Subcutaneous adipose tissue (tissue), 4 donors: Measurements from ENCODE around the gene LILRB3. TPM values are rescaled to one million over a fixed set of nuclear protein-coding genes. Genes with fewer than 3 reads are reported as not detected.
"Not testable (repeated sequence)": the region's sequence is repeated elsewhere in the genome, so short reads cannot be mapped to it uniquely, and the experiment has no call there.

Experiments used
- CTCF ChIP-seq: fragments of 450-650 bp; IDR thresholded peaks from one replicate; pipeline ENCODE4 v1.5.1; 2016; ENCODE audit warnings: low read depth, mild to moderate bottlenecking, control low read depth, antibody characterized with exemption, moderate library complexity
- total RNA-seq, 4 donors: library from RNA; depleted of rRNA; stranded (reverse); fragments of >200 nt; gene quantifications; one replicate each; pipeline ENCODE4 v1.1.0, GENCODE V29; 2016

LILRB3 gene
- 100 to 1,000 TPM in 1 of 4 donors, 10 to 100 TPM in 3; 16.0 to 156 (median 43.1) TPM for total RNA-seq

GRCh38 chr19:54222474-54223276, at the start of gene LILRB3:
LILRB3 (minus strand) TSS chr19:54223007; CDS start chr19:54222976, 31 bp downstream.
- TF ChIP-seq CTCF = not testable (repeated sequence)

GRCh38 chr19:54271106-54271505, 48.3 kb upstream of the LILRB3 start:
- TF ChIP-seq CTCF = no peak

DNA sequence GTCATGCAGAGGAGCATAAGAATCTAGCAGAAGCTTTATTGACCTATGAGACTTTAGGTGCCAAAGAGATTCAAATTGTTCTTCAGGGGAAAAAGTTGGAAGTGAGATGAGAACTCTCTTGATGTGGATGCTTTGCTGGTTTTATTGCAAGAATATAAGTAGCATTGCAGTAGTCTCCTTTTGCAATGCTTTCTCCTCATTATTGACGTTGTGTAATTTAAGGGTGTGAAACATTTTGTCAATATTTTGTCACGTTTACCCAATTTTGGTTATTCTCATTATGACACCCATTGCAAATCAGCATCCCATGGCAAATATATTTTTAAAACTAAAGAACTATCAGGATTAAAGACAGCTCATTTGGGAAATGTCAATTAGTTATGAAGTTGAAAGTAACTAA, 46.1 kb upstream of the LILRB3 start:
- TF ChIP-seq CTCF = no peak

DNA sequence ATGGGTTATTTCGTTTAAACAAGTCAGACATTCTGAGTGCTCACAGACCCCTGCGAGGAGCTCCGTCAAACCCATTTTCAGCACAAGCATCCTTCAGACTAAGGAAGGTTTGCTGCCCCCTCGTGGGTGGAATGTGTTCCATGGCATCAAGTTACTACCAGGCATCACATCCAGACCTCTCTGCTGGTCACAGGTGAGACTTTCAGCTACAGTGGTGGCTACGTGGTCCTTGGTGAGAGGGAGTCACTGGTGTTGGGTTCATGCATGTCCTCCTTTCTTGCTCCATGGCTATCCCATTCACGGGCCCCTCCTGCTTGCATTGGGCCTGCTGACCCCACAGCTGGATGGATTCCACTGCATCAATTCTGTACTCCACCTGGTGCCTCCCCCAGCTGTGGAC, 43.3 kb upstream of the LILRB3 start:
- TF ChIP-seq CTCF = no peak

GRCh38 chr19:54262470-54262869, 39.7 kb upstream of the LILRB3 start:
- no peak for TF ChIP-seq CTCF

- no peak for TF ChIP-seq CTCF
Observed at GRCh38 chr19:54262066-54262465, 39.3 kb upstream of the LILRB3 start.

DNA sequence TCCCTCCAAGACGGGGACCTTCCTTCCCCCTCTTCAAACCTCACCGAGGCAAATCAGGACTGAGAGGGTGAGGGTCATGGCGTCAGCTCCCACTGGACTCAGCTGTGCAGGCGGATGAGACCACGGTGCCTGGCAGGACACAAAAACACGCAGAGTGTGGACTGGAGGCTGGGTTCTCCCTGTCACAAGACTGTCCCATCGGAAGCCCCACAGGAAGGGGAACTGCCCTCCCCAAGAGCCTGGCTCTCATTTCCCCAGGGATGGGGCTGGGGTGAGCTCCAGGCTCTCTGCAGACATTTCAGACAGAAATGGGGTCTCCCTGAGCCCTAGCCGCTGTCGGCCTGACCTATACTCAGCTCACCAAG, 34.3 kb upstream of the LILRB3 start, which contains the start of gene LILRB5:
Gene LILRB5, minus strand, starts transcription at position 158 of the 365 bp plus-strand sequence. Its CDS starts 80 bp downstream, at position 78.
- TF ChIP-seq CTCF = no peak
